Sigmoid colon (tissue), 7 donors: ENCODE data around the gene PPOX. TPM values are rescaled to one million over a fixed set of nuclear protein-coding genes. Genes with fewer than 3 reads are reported as not detected.

Experiments used
- DNase-seq: peaks from one replicate; pipeline ENCODE4 v3.0.0-alpha.2; 2019
- H3K27ac ChIP-seq, 4 donors: fragments of 200-600 bp; sonication (generic); one replicate each; pipeline ENCODE4 v1.5.1; 2016 to 2019; ENCODE audit warnings: mild to moderate bottlenecking in 1 of 4
- H3K27me3 ChIP-seq, 3 donors: fragments of 200-600 bp; sonication (generic); one replicate each; pipeline ENCODE4 v1.5.1; 2019; ENCODE audit warnings: mild to moderate bottlenecking in 1 of 3
- H3K36me3 ChIP-seq, 4 donors: fragments of 200-600 bp; sonication (generic); one replicate each; pipeline ENCODE4 v1.5.1; 2016 to 2019
- H3K4me1 ChIP-seq, 4 donors: fragments of 200-600 bp; sonication (generic); one replicate each; pipeline ENCODE4 v1.5.1; 2017 to 2019
- H3K4me3 ChIP-seq, 4 donors: fragments of 200-600 bp; sonication (generic); one replicate each; pipeline ENCODE4 v1.5.1; 2017 to 2019; ENCODE audit warnings: mild to moderate bottlenecking in 2 of 4, moderate library complexity in 1 of 4
- H3K9me3 ChIP-seq, 4 donors: fragments of 200-600 bp in 3 of 4; sonication (generic) in 3 of 4; one replicate each; pipeline versions ENCODE4 v1.5.1 to v1.6.1; 2013 to 2019
- EP300 ChIP-seq, 4 donors: sonication (generic); formaldehyde crosslinking; IDR thresholded peaks; one replicate each; pipeline ENCODE4 v1.6.1; 2017; ENCODE audit warnings: antibody characterized with exemption in 4 of 4
- POLR2A ChIP-seq, 2 donors: fragments of 450-650 bp; IDR thresholded peaks; one replicate each; pipeline ENCODE4 v1.6.1; 2016; ENCODE audit warnings: antibody characterized with exemption in 2 of 2, mild to moderate bottlenecking in 2 of 2, moderate library complexity in 2 of 2
- POLR2AphosphoS5 ChIP-seq, 4 donors: sonication (generic); formaldehyde crosslinking; IDR thresholded peaks; one replicate each; pipeline ENCODE4 v1.6.1; 2017; ENCODE audit warnings: antibody characterized with exemption in 4 of 4
- WGBS, 2 donors: extraction: QIAGEN DNeasy Blood & Tissue Kit; methylation state at CpG; one replicate each; pipeline ENCODE4 v1.1.7; 2013; 5-methylcytosine and 5-hydroxymethylcytosine counted together
- intact Hi-C: fragments of 100-400 bp; cut with DNase I; formaldehyde crosslinking; loops from one replicate; pipeline ENCODE4 v1.15.1; 2023
- polyA plus RNA-seq, 3 donors: library from polyadenylated mRNA; stranded (reverse); fragments of 200-250 nt; gene quantifications; one replicate each; pipeline ENCODE4 v1.2.3, GENCODE V29; 2013
- total RNA-seq, 4 donors: library from RNA; depleted of rRNA; stranded (reverse); fragments of >200 nt; gene quantifications; one replicate each; pipeline ENCODE4 v1.1.0, GENCODE V29; 2016
- TF ChIP-seq, protein P1 (sequence below), 4 experiments: fragments of 450-650 bp in 3 of 4; fragments of 200-600 bp in 1 of 4; IDR thresholded peaks; one replicate each; pipeline ENCODE4 v1.5.1; 2016 to 2019; ENCODE audit warnings: antibody characterized with exemption in 4 of 4, mild to moderate bottlenecking in 3 of 4, moderate library complexity in 2 of 4
- donor health status: healthy with polysubstance abuse.
- donor health status: Bipolar disorder and iron deficiency.
- donor health status: healthy.

PPOX gene
- total and polyA plus RNA-seq, 7 donors, result 7.4 to 30.9 (median 17.7) TPM

GRCh38 chr1:161195171-161195570 lies 28.9 kb downstream of the PPOX start:
- TF ChIP-seq, protein P1, sequence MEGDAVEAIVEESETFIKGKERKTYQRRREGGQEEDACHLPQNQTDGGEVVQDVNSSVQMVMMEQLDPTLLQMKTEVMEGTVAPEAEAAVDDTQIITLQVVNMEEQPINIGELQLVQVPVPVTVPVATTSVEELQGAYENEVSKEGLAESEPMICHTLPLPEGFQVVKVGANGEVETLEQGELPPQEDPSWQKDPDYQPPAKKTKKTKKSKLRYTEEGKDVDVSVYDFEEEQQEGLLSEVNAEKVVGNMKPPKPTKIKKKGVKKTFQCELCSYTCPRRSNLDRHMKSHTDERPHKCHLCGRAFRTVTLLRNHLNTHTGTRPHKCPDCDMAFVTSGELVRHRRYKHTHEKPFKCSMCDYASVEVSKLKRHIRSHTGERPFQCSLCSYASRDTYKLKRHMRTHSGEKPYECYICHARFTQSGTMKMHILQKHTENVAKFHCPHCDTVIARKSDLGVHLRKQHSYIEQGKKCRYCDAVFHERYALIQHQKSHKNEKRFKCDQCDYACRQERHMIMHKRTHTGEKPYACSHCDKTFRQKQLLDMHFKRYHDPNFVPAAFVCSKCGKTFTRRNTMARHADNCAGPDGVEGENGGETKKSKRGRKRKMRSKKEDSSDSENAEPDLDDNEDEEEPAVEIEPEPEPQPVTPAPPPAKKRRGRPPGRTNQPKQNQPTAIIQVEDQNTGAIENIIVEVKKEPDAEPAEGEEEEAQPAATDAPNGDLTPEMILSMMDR (IDR thresholded peaks at IDR 0.05), result no peak
- TF ChIP-seq EP300 (IDR thresholded peaks at IDR 0.05) (no peak), POLR2AphosphoS5 (IDR thresholded peaks at IDR 0.05) (no peak), POLR2A (IDR thresholded peaks at IDR 0.05) (no peak)
- H3K9me3 ChIP-seq, result no peaks in the 10 kb centered on the region
- intact Hi-C loops, result no loop called here
- WGBS, 2 donors, result 68 to 83% methylated on average over 4 of the region's 4 CpGs
- peak overlapping the region in 1 of 4 donors; percentile 44 for H3K4me3 ChIP-seq
- H3K27me3 ChIP-seq, result no peaks in the 10 kb centered on the region
- H3K4me1 ChIP-seq, result peaks cover 0 to 60% (median 42%) of the 10 kb centered on the region in 4 donors
- peaks cover 0 to 15% (median 0%) of the 10 kb centered on the region in 4 donors for H3K36me3 ChIP-seq
- peak overlapping the region in 1 of 4 donors; percentile 11 for H3K27ac ChIP-seq
- DNase-seq, result no peak

DNA sequence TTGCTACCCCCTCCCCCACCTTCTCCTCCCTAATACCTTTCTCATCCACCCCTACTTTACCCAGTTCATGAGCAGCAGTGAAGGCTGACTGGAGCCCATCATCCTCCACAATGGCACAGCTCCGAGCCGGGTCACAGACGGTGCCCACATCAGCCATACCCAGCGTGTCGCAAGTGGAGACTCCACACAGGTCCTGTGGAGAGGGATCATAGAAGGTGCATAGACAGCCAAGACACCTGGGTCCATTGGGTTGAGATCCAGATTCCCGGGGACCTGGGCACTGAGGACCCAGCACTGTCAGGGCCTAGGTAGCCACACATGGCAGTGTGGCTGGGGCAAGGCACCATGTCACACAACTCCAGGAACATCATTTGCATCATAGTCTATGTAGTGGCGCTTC lies 29.9 kb downstream of the PPOX start:
- Histone ChIP-seq H3K36me3 (peaks cover 0 to 13% (median 0%) of the 10 kb centered on the region in 4 donors), H3K4me3 (peak overlapping the region in 2 of 4 donors; percentile 39 to 44), H3K9me3 (no peaks in the 10 kb centered on the region), H3K27me3 (no peaks in the 10 kb centered on the region), H3K27ac (peak overlapping the region in 2 of 4 donors; percentile 96 to 97), H3K4me1 (peaks cover 0 to 69% (median 52%) of the 10 kb centered on the region in 4 donors)
- intact Hi-C loops, result no loop called here
- WGBS, 2 donors, result 94 to 95% methylated on average over 7 of the region's 7 CpGs
- TF ChIP-seq POLR2AphosphoS5 (IDR thresholded peaks at IDR 0.05) (no peak), POLR2A (IDR thresholded peaks at IDR 0.05) (no peak), EP300 (IDR thresholded peaks at IDR 0.05) (no peak)
- TF ChIP-seq, protein P1 (IDR thresholded peaks at IDR 0.05), result no peak
- no peak for DNase-seq

GRCh38 chr1:161196521-161197451 lies 30.6 kb downstream of the PPOX start:
- Histone ChIP-seq H3K9me3 (no peaks in the 10 kb centered on the region), H3K27me3 (no peaks in the 10 kb centered on the region), H3K36me3 (peaks cover 0 to 6% (median 0%) of the 10 kb centered on the region in 4 donors), H3K4me1 (peaks cover 0 to 76% (median 58%) of the 10 kb centered on the region in 4 donors), H3K4me3 (peak overlapping the region in 3 of 4 donors; percentile 25 to 44 (median 39)), H3K27ac (peak overlapping the region; percentile 94 to 97 (median 96))
- peak; percentile 87 for DNase-seq
- intact Hi-C loops, result no loop called here
- TF ChIP-seq EP300 (IDR thresholded peaks at IDR 0.05), result no peak
- peak in 3 of 4 donors; percentile 15 to 38 (median 25) for TF ChIP-seq POLR2AphosphoS5 (IDR thresholded peaks at IDR 0.05)
- WGBS, 2 donors, result 83% methylated on average over 27 of the region's 27 CpGs

DNA sequence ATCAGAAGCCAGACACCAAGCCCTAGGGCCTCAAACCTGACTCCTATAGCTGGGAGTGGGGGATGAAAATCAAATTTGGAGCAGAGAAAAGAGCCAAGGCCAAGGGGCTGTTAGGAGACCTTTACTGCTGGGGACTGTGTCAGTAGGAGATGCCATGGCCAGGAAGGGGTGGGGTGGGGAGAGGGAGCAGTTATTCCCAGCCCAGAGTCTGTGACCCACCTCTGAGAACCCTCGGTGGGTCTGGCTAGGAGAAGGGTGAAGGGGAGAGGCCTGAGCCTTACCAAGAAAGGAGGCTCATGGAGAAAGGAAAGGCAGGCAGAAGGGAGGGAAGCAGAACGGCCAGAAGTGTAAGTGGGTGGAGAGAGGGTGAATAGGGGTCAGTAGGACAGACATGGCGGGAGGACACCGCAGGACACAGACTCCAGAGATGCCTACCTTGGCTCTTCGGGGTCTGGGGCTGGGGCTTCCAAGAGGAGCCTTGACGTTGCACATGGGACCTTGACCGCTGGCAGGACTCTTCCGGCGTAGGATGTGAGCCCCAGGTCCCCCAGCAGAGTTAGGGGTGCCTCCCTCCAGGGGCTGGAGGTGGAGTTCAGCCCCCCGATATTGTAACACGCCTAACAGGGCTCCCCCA lies 31.5 kb downstream of the PPOX start:
- intact Hi-C loops, result no loop called here
- H3K4me1 ChIP-seq, result peaks cover 0 to 73% (median 58%) of the 10 kb centered on the region in 4 donors
- 74 to 77% methylated on average over 11 of the region's 11 CpGs for WGBS, 2 donors

More for the DNA sequence above, 31.5 kb downstream of the PPOX start:
- H3K9me3 ChIP-seq, result no peaks in the 10 kb centered on the region
- TF ChIP-seq POLR2AphosphoS5 (IDR thresholded peaks at IDR 0.05) (no peak), POLR2A (IDR thresholded peaks at IDR 0.05) (no peak), EP300 (IDR thresholded peaks at IDR 0.05) (no peak)
- TF ChIP-seq, protein P1 (IDR thresholded peaks at IDR 0.05), result no peak
- H3K27me3 ChIP-seq, result no peaks in the 10 kb centered on the region
- H3K36me3 ChIP-seq, result peaks cover 0 to 6% (median 0%) of the 10 kb centered on the region in 4 donors
- DNase-seq, result no peak
- peak overlapping the region; percentile 94 to 97 (median 96) for H3K27ac ChIP-seq
- peak overlapping the region; percentile 7 to 44 (median 32) for H3K4me3 ChIP-seq
